IMR-90 (cell line): ENCODE data around the gene IL1RAP. TPM values are rescaled to one million over a fixed set of nuclear protein-coding genes. Genes with fewer than 3 reads are reported as not detected.
A peak's percentile ranks its signal among the peaks of the same experiment; 100 is the strongest.

Source experiments
- ATAC-seq: fragments of 200-7000 bp; cut with Tn5 transposase; 2 replicates; pipeline ENCODE4 v1.9.1; 2020; ENCODE audit warnings: low read depth, mild to moderate bottlenecking, moderate library complexity
- BruUV-seq: library from RNA; stranded (reverse); fragments of 400-500 nt; replicated peaks from 2 replicates; lab custom pipeline; 2021; lab: Mats Ljungman, UMichigan
- CTCF ChIA-PET: fragments of 300-600 bp; formaldehyde crosslinking; extraction: SDS; loops from one replicate; lab custom pipeline; 2021; ENCODE audit warnings: antibody characterized with exemption; lab: Yijun Ruan, JAX
- POLR2A ChIA-PET: fragments of 300-600 bp; sonication (Branson Sonifier 250); formaldehyde crosslinking; loops from one replicate; lab custom pipeline; 2022; ENCODE audit warnings: antibody characterized with exemption; ENCODE audit not compliant: unreplicated experiment; lab: Charles Lee
- DNase-seq: peaks from one replicate; pipeline ENCODE4 v3.0.0; 2013
- H2AFZ ChIP-seq: replicated peaks from 2 replicates; pipeline ENCODE3; 2013; ENCODE audit warnings: low read length, mild to moderate bottlenecking; ENCODE audit not compliant: poor library complexity
- H2AK5ac ChIP-seq: 2 replicates; pipeline ENCODE4 v1.6.1; 2013; ENCODE audit warnings: low read depth, low read length, inconsistent platforms
- H2AK9ac ChIP-seq: replicated peaks from 2 replicates; pipeline ENCODE3; 2013; ENCODE audit warnings: mild to moderate bottlenecking, low read depth, low read length, moderate library complexity; ENCODE audit not compliant: poor library complexity
- H2BK120ac ChIP-seq: 2 replicates; pipeline ENCODE4 v1.6.1; 2013; ENCODE audit warnings: low read depth, low read length, inconsistent platforms
- H2BK15ac ChIP-seq: 3 replicates; pipeline ENCODE4 v1.6.1; 2013; ENCODE audit warnings: low read depth, low read length, inconsistent platforms
- H2BK20ac ChIP-seq: 2 replicates; pipeline ENCODE4 v1.6.1; 2013; ENCODE audit warnings: low read depth, mild to moderate bottlenecking, inconsistent platforms, low read length, moderate library complexity
- H2BK5ac ChIP-seq: 2 replicates; pipeline ENCODE4 v1.6.1; 2013; ENCODE audit warnings: mild to moderate bottlenecking, low read depth, low read length, inconsistent platforms; ENCODE audit not compliant: poor library complexity, severe bottlenecking
- H3K14ac ChIP-seq: replicated peaks from 2 replicates; pipeline ENCODE4 v1.6.1; 2013; ENCODE audit warnings: low read depth, low read length, inconsistent platforms
- H3K18ac ChIP-seq: 2 replicates; pipeline ENCODE4 v1.6.1; 2013; ENCODE audit warnings: low read depth, low read length, control low read depth
- H3K23ac ChIP-seq: 2 replicates; pipeline ENCODE4 v1.6.1; 2013; ENCODE audit warnings: low read depth, low read length, inconsistent platforms
- H3K27ac ChIP-seq: 2 replicates; pipeline ENCODE4 v1.5.1; 2013; ENCODE audit warnings: mild to moderate bottlenecking, control low read depth, low read length; ENCODE audit not compliant: insufficient read depth
- H3K27me3 ChIP-seq: 2 replicates; pipeline ENCODE4 v1.6.1; 2013; ENCODE audit warnings: low read length; ENCODE audit not compliant: control insufficient read depth, insufficient read depth
- H3K36me3 ChIP-seq: 2 replicates; pipeline ENCODE4 v1.6.1; 2013; ENCODE audit warnings: low read length, mixed read lengths; ENCODE audit not compliant: control insufficient read depth, insufficient read depth
- H3K4ac ChIP-seq: 2 replicates; pipeline ENCODE4 v1.6.1; 2013; ENCODE audit warnings: low read depth, low read length, inconsistent platforms
- H3K4me1 ChIP-seq: 2 replicates; pipeline ENCODE4 v1.6.1; 2013; ENCODE audit warnings: low read length, mixed read lengths; ENCODE audit not compliant: control insufficient read depth, insufficient read depth
- H3K4me2 ChIP-seq: 2 replicates; pipeline ENCODE4 v1.6.1; 2013; ENCODE audit warnings: low read depth, mild to moderate bottlenecking, control low read depth, low read length, moderate library complexity
- H3K4me3 ChIP-seq: 2 replicates; pipeline ENCODE4 v1.5.1; 2013; ENCODE audit warnings: low read depth, mild to moderate bottlenecking, control low read depth, low read length, moderate library complexity; ENCODE audit not compliant: insufficient read depth
- H3K56ac ChIP-seq: 2 replicates; pipeline ENCODE4 v1.6.1; 2013; ENCODE audit warnings: low read length, inconsistent platforms; ENCODE audit not compliant: insufficient read depth; ENCODE audit errors: extremely low read depth
- H3K79me1 ChIP-seq, 2 experiments: 2 replicates each; pipeline ENCODE4 v1.6.1; 2013; ENCODE audit warnings: low read length in 2 of 2, inconsistent platforms in 1 of 2, low read depth in 1 of 2
- H3K9ac ChIP-seq: 2 replicates; pipeline ENCODE4 v1.6.1; 2013; ENCODE audit warnings: low read depth, low read length, control low read depth
- H3K9me1 ChIP-seq: 2 replicates; pipeline ENCODE4 v1.6.1; 2013; ENCODE audit warnings: low read length, inconsistent platforms; ENCODE audit not compliant: insufficient read depth
- H3K9me3 ChIP-seq: 2 replicates; pipeline ENCODE4 v1.6.1; 2013; ENCODE audit warnings: low read length; ENCODE audit not compliant: control insufficient read depth, insufficient read depth
- H4K20me1 ChIP-seq: 2 replicates; pipeline ENCODE4 v1.6.1; 2013; ENCODE audit warnings: low read length, inconsistent platforms; ENCODE audit not compliant: insufficient read depth
- H4K5ac ChIP-seq: 2 replicates; pipeline ENCODE4 v1.6.1; 2013; ENCODE audit warnings: mild to moderate bottlenecking, low read depth, low read length, control low read depth
- H4K8ac ChIP-seq, 2 experiments: 2 replicates each; pipeline ENCODE4 v1.6.1; 2013; ENCODE audit warnings: low read depth in 2 of 2, low read length in 2 of 2, control low read depth in 1 of 2, inconsistent platforms in 1 of 2
- H4K91ac ChIP-seq: 2 replicates; pipeline ENCODE4 v1.6.1; 2013; ENCODE audit warnings: low read depth, low read length, inconsistent platforms; ENCODE audit not compliant: insufficient read depth
- BHLHE40 ChIP-seq: fragments of 150-350 bp; IDR thresholded peaks from 2 replicates; pipeline ENCODE4 v1.6.1; 2016; ENCODE audit warnings: mild to moderate bottlenecking, low read depth, low read length
- CEBPB ChIP-seq: IDR thresholded peaks from 2 replicates; pipeline ENCODE4 v1.6.1; 2012; ENCODE audit warnings: low read depth, low read length, improper control_type of control experiment
- CHD1 ChIP-seq: IDR thresholded peaks from 2 replicates; pipeline ENCODE4 v1.6.1; 2012; ENCODE audit warnings: low read depth, low read length, improper control_type of control experiment
- CTCF ChIP-seq: conservative IDR thresholded peaks from 2 replicates; pipeline ENCODE4 v1.5.1; 2012; ENCODE audit warnings: mild to moderate bottlenecking, low read depth, low read length, improper control_type of control experiment
- ELK1 ChIP-seq: fragments of 150-350 bp; IDR thresholded peaks from 2 replicates; pipeline ENCODE4 v1.6.1; 2016; ENCODE audit warnings: low read depth, mild to moderate bottlenecking, low read length, moderate library complexity, borderline replicate concordance
- FOS ChIP-seq: fragments of 150-350 bp; IDR thresholded peaks from 2 replicates; pipeline ENCODE4 v1.6.1; 2016; ENCODE audit warnings: low read depth, low read length
- MAFK ChIP-seq: IDR thresholded peaks from 2 replicates; pipeline ENCODE4 v1.6.1; 2012; ENCODE audit warnings: low read depth, low read length, improper control_type of control experiment
- MAZ ChIP-seq: IDR thresholded peaks from 2 replicates; pipeline ENCODE4 v1.6.1; 2012; ENCODE audit warnings: low read depth, mild to moderate bottlenecking, low read length, improper control_type of control experiment, moderate library complexity, borderline replicate concordance
- MXI1 ChIP-seq: IDR thresholded peaks from 2 replicates; pipeline ENCODE4 v1.6.1; 2012; ENCODE audit warnings: low read depth, mild to moderate bottlenecking, low read length, moderate library complexity, borderline replicate concordance
- NFE2L2 ChIP-seq: fragments of 150-350 bp; IDR thresholded peaks from 2 replicates; pipeline ENCODE4 v1.6.1; 2016; ENCODE audit warnings: low read depth, mild to moderate bottlenecking, low read length
- POLR2A ChIP-seq: IDR thresholded peaks from 2 replicates; pipeline ENCODE4 v1.6.1; 2012; ENCODE audit warnings: mild to moderate bottlenecking, low read depth, low read length
- RAD21 ChIP-seq: IDR thresholded peaks from 2 replicates; pipeline ENCODE4 v1.6.1; 2012; ENCODE audit warnings: low read length, improper control_type of control experiment
- RCOR1 ChIP-seq: IDR thresholded peaks from 2 replicates; pipeline ENCODE4 v1.6.1; 2012; ENCODE audit warnings: mild to moderate bottlenecking, low read length, improper control_type of control experiment; ENCODE audit not compliant: insufficient replicate concordance
- RFX5 ChIP-seq: IDR thresholded peaks from 2 replicates; pipeline ENCODE4 v1.8.0; 2012; ENCODE audit warnings: low read depth, mild to moderate bottlenecking, low read length, moderate library complexity
- SMC3 ChIP-seq: fragments of 150-350 bp; IDR thresholded peaks from 2 replicates; pipeline ENCODE4 v1.6.1; 2016; ENCODE audit warnings: low read depth, mild to moderate bottlenecking, antibody characterized with exemption, low read length, moderate library complexity
- WGBS, 2 experiments: methylation state at CpG; one replicate each; pipeline versions ENCODE4 v1.1.5 to v1.1.7; 2013; ENCODE audit warnings: missing lambda C conversion rate in 2 of 2; ENCODE audit not compliant: insufficient read length in 1 of 2; ENCODE audit errors: extremely low coverage in 2 of 2; 5-methylcytosine and 5-hydroxymethylcytosine counted together
- dilution Hi-C: fragments of 300-500 bp; cut with HindIII; formaldehyde crosslinking; loops from one replicate; pipeline ENCODE4 v1.14.3; 2018; ENCODE audit warnings: low sequenced_read_pairs; ENCODE audit not compliant: unreplicated experiment
- in situ Hi-C: fragments of 300-500 bp; cut with MboI; formaldehyde crosslinking; loops from 3 replicates; pipeline ENCODE4 v1.14.3; 2019; ENCODE audit warnings: low sequenced_read_pairs, inconsistent platforms, mixed read lengths
- intact Hi-C: fragments of 100-400 bp; cut with micrococcal nuclease; formaldehyde crosslinking; loops from 2 replicates; pipeline ENCODE4 v1.10.0; 2022
- polyA plus RNA-seq, 3 experiments: library from polyadenylated mRNA; depleted of rRNA; stranded (reverse); fragments of >200 nt; gene quantifications; 2 replicates each; pipeline ENCODE4 v1.2.3, GENCODE V29; 2012; ENCODE audit warnings: low replicate concordance in 1 of 3
- total RNA-seq: library from RNA; depleted of rRNA; stranded (reverse); fragments of >200 nt; gene quantifications from 2 replicates; pipeline ENCODE4 v1.2.3, GENCODE V29; 2012
- TF ChIP-seq, protein P1 (sequence below): fragments of 150-350 bp; IDR thresholded peaks from 2 replicates; pipeline ENCODE4 v1.6.1; 2017; ENCODE audit warnings: mild to moderate bottlenecking, antibody characterized with exemption, low read length, low read depth

Gene IL1RAP
- total and polyA plus RNA-seq, 2 of the 4 experiments (the other 2 are of a cell fraction), result 8.3 to 11.3 TPM

DNA sequence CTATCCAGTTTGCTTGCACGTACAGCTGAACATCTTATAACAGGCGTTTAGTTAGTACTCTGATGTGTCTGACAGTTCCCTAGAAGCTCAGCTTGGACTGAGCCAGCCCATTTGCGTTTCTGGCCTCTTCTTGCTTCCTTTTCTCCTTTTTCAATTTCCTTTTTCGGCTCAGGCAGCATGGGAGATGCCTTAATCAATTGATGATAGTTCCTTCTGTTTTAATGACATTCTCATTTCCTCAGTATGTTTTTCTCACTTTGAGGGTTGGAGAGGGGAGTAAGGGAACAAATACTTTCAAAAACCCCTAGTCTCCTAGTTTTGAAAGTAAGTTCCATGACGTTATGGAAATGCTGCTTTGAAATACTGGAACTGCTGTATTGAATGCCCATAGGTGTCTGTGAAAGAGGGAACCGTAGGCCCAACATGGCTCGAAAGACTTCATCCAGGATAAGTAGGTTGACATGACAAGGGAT lies 18.9 kb downstream of the IL1RAP start:
- intact Hi-C loops (loop anchor here (5.0 kb wide), 1 partner anchor 165 kb away; no protein-coding TSS in a partner anchor), in situ Hi-C loops (no loop called here), dilution Hi-C loops (no loop called here)
- H3K9ac ChIP-seq, result no peak overlapping the region
- ChIA-PET POLR2A (no interaction called here), CTCF (interaction anchor here (0.6 to 1.2 kb wide), 2 partner anchors 12 to 18 kb away, joined by 3 to 5 read pairs; no protein-coding TSS in a partner anchor)
- peak overlapping the region; percentile 96 for H2BK120ac ChIP-seq
- ATAC-seq, result no peak
- peak overlapping the region; percentile 61 to 87; a peak in 3 of 4 replicates for H4K8ac ChIP-seq
- H3K4me1 ChIP-seq, result peaks cover 10% of the 10 kb centered on the region
- H3K23ac ChIP-seq, result peak overlapping the region; percentile 96; the same call in 1 of the 2 replicates
- H2AK9ac ChIP-seq, result no peak overlapping the region
- no peak overlapping the region for H3K56ac ChIP-seq
- no peaks in the 10 kb centered on the region for H3K27me3 ChIP-seq
- H2AFZ ChIP-seq, result no peak overlapping the region
- peak overlapping the region; percentile 96; the same call in 2 of the 3 replicates for H2BK15ac ChIP-seq
- no peak overlapping the region for H3K27ac ChIP-seq
- peak overlapping the region; percentile 97 for H4K91ac ChIP-seq
- H3K4me3 ChIP-seq, result no peak overlapping the region
- peak overlapping the region; percentile 38; the same call in 1 of the 2 replicates for H3K18ac ChIP-seq
- H4K5ac ChIP-seq, result peak overlapping the region; percentile 37; the same call in 1 of the 2 replicates
- H3K36me3 ChIP-seq, result no peaks in the 10 kb centered on the region
- H2BK20ac ChIP-seq, result peak overlapping the region; percentile 67
- peaks cover 6% of the 10 kb centered on the region for H3K9me1 ChIP-seq
- peak overlapping the region; percentile 97 for H2BK5ac ChIP-seq
- peak overlapping the region; percentile 98 for H3K4ac ChIP-seq
- no peak overlapping the region for H3K4me2 ChIP-seq
- peak overlapping the region; percentile 92 for H2AK5ac ChIP-seq
- TF ChIP-seq RCOR1 (no peak), SMC3 (no peak), POLR2A (no peak), ELK1 (no peak), CTCF (no peak), FOS (no peak), RFX5 (no peak), BHLHE40 (no peak), NFE2L2 (no peak), MXI1 (no peak), MAZ (no peak), CEBPB (no peak), CHD1 (no peak), RAD21 (no peak), MAFK (no peak)
- TF ChIP-seq, protein P1, sequence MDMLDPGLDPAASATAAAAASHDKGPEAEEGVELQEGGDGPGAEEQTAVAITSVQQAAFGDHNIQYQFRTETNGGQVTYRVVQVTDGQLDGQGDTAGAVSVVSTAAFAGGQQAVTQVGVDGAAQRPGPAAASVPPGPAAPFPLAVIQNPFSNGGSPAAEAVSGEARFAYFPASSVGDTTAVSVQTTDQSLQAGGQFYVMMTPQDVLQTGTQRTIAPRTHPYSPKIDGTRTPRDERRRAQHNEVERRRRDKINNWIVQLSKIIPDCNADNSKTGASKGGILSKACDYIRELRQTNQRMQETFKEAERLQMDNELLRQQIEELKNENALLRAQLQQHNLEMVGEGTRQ, result no peak
- H3K9me3 ChIP-seq, result no peaks in the 10 kb centered on the region
- no TSS peak for BruUV-seq
- peaks cover 13 to 34% of the 10 kb centered on the region in 2 experiments for H3K79me1 ChIP-seq
- WGBS, 2 experiments, result no CpG with 5 or more reads among the region's 7 CpGs
- no peak for DNase-seq
- H4K20me1 ChIP-seq, result no peaks in the 10 kb centered on the region
- H3K14ac ChIP-seq, result peak overlapping the region; percentile 91
